ENCODE results near the gene BNIP5. TPM values are rescaled to one million over a fixed set of nuclear protein-coding genes. Genes with fewer than 3 reads are reported as not detected.

The BNIP5 gene
- polyA plus RNA-seq, 3 donors, result not detected

- TF ChIP-seq, protein P1, sequence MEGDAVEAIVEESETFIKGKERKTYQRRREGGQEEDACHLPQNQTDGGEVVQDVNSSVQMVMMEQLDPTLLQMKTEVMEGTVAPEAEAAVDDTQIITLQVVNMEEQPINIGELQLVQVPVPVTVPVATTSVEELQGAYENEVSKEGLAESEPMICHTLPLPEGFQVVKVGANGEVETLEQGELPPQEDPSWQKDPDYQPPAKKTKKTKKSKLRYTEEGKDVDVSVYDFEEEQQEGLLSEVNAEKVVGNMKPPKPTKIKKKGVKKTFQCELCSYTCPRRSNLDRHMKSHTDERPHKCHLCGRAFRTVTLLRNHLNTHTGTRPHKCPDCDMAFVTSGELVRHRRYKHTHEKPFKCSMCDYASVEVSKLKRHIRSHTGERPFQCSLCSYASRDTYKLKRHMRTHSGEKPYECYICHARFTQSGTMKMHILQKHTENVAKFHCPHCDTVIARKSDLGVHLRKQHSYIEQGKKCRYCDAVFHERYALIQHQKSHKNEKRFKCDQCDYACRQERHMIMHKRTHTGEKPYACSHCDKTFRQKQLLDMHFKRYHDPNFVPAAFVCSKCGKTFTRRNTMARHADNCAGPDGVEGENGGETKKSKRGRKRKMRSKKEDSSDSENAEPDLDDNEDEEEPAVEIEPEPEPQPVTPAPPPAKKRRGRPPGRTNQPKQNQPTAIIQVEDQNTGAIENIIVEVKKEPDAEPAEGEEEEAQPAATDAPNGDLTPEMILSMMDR (IDR thresholded peaks at IDR 0.05), result no peak
- no peak overlapping the region for H3K4me3 Mint-ChIP-seq
- no peaks in the 10 kb centered on the region for H4K20me1 ChIP-seq (ENCODE audit: insufficient read depth, low read length)
- peaks cover 10 to 31% of the 10 kb centered on the region in 2 donors for H3K27me3 ChIP-seq (ENCODE audit: control insufficient read depth in 2 of 2, insufficient read depth in 2 of 2, low read length in 2 of 2)
- no peak overlapping the region for H3K9ac ChIP-seq (ENCODE audit: insufficient read depth, low read length, poor library complexity, severe bottlenecking)
- H3K36me3 Mint-ChIP-seq, result no peaks in the 10 kb centered on the region
- H3K9me3 Mint-ChIP-seq, result no peaks in the 10 kb centered on the region
- H2AFZ ChIP-seq (ENCODE audit: insufficient read depth, low read depth, low read length, poor library complexity, severe bottlenecking), result no peak overlapping the region
- H3K36me3 ChIP-seq (replicated peaks in 1 of 2; ENCODE audit: control insufficient read depth in 1 of 2, insufficient read depth in 2 of 2, low read length in 2 of 2), result no peaks in the 10 kb centered on the region
- no CpG with 5 or more reads among the region's 1 CpG for WGBS (ENCODE audit: insufficient coverage)
- H3K79me2 ChIP-seq (ENCODE audit: insufficient read depth, low read length), result no peaks in the 10 kb centered on the region
- peaks cover 29 to 38% (median 33%) of the 10 kb centered on the region in 3 donors for H3K27me3 Mint-ChIP-seq (ENCODE audit: low read depth in 3 of 3)
- no peak for DNase-seq
- no peak overlapping the region for H3K4me3 ChIP-seq (replicated peaks in 1 of 3; ENCODE audit: low read depth in 2 of 3, low read length in 3 of 3)
- intact Hi-C loops (cut with micrococcal nuclease), result no loop called here
- peaks cover 24% of the 10 kb centered on the region for H3K4me1 Mint-ChIP-seq
- H3K27ac ChIP-seq (ENCODE audit: low read depth in 1 of 2, low read length in 2 of 2), result no peak overlapping the region
- H3K27ac Mint-ChIP-seq, result peak overlapping the region in 1 of 7 donors; percentile 62
- no peaks in the 10 kb centered on the region for H3K9me3 ChIP-seq (replicated peaks in 1 of 2; ENCODE audit: control insufficient read depth in 1 of 2, insufficient read depth in 1 of 2, low read length in 2 of 2)
- H3K4me1 ChIP-seq (ENCODE audit: control insufficient read depth in 1 of 2, insufficient read depth in 2 of 2, low read length in 2 of 2), result peaks cover 9 to 14% of the 10 kb centered on the region in 2 donors
- no peak overlapping the region for H3K4me2 ChIP-seq (replicated peaks; ENCODE audit: extremely low read depth, low read length, poor library complexity, severe bottlenecking)
Observed at GRCh38 chr6:36337814-36338213, 1.1 kb upstream of the BNIP5 start.

- no peak for DNase-seq
- Histone ChIP-seq H3K9me3 (replicated peaks in 1 of 2; ENCODE audit: control insufficient read depth in 1 of 2, insufficient read depth in 1 of 2, low read length in 2 of 2) (no peaks in the 10 kb centered on the region), H3K79me2 (ENCODE audit: insufficient read depth, low read length) (no peaks in the 10 kb centered on the region), H3K27me3 (ENCODE audit: control insufficient read depth in 2 of 2, insufficient read depth in 2 of 2, low read length in 2 of 2) (peaks cover 10 to 31% of the 10 kb centered on the region in 2 donors), H3K36me3 (replicated peaks in 1 of 2; ENCODE audit: control insufficient read depth in 1 of 2, insufficient read depth in 2 of 2, low read length in 2 of 2) (no peaks in the 10 kb centered on the region), H3K4me3 (replicated peaks in 1 of 3; ENCODE audit: low read depth in 2 of 3, low read length in 3 of 3) (no peak overlapping the region), H4K20me1 (ENCODE audit: insufficient read depth, low read length) (no peaks in the 10 kb centered on the region), H3K4me1 (ENCODE audit: control insufficient read depth in 1 of 2, insufficient read depth in 2 of 2, low read length in 2 of 2) (peaks cover 8 to 14% of the 10 kb centered on the region in 2 donors), H3K27ac (ENCODE audit: low read depth in 1 of 2, low read length in 2 of 2) (no peak overlapping the region), H3K9ac (ENCODE audit: insufficient read depth, low read length, poor library complexity, severe bottlenecking) (no peak overlapping the region), H2AFZ (ENCODE audit: insufficient read depth, low read depth, low read length, poor library complexity, severe bottlenecking) (no peak overlapping the region), H3K4me2 (replicated peaks; ENCODE audit: extremely low read depth, low read length, poor library complexity, severe bottlenecking) (no peak overlapping the region)
- H3K4me3 Mint-ChIP-seq, result no peak overlapping the region
- H3K36me3 Mint-ChIP-seq, result no peaks in the 10 kb centered on the region
- no peaks in the 10 kb centered on the region for H3K9me3 Mint-ChIP-seq
- H3K27me3 Mint-ChIP-seq (ENCODE audit: low read depth in 3 of 3), result peaks cover 33 to 40% (median 35%) of the 10 kb centered on the region in 3 donors
- whole genome bisulfite sequencing (ENCODE audit: insufficient coverage), result 100% methylated on average over 5 of the region's 5 CpGs
- H3K27ac Mint-ChIP-seq, result no peak overlapping the region
- intact Hi-C loops (cut with micrococcal nuclease), result no loop called here
- TF ChIP-seq, protein P1 (IDR thresholded peaks at IDR 0.05), result no peak
- peaks cover 24% of the 10 kb centered on the region for H3K4me1 Mint-ChIP-seq
Observed at GRCh38 chr6:36336208-36336710, 429 bp downstream of the BNIP5 start.

Data from CD14-positive monocyte (primary cell).